HG03571 (cell line): ENCODE measurements around the gene ATF1.
"Not testable (repeated sequence)": the region's sequence is repeated elsewhere in the genome, so short reads cannot be mapped to it uniquely, and the experiment has no call there.

ENCODE experiments used
- ATAC-seq: cut with Tn5 transposase; IDR thresholded peaks from one replicate; pipeline ENCODE4 v1.9.1; 2021; ENCODE audit not compliant: unreplicated experiment

ATF1 gene

GRCh38 chr12:50751948-50752721 is 11.8 kb upstream of the ATF1 start:
- ATAC-seq = no peak

- no peak for ATAC-seq
Observed at GRCh38 chr12:50753232-50753769, 10.6 kb upstream of the ATF1 start.

- peak; percentile 34 for ATAC-seq
Observed at GRCh38 chr12:50764286-50765094, 589 bp downstream of the ATF1 start.

- ATAC-seq = peak; percentile 37
Observed at GRCh38 chr12:50765095-50765911, 1.4 kb downstream of the ATF1 start.

- no peak for ATAC-seq
Observed at GRCh38 chr12:50768391-50768790, 4.5 kb downstream of the ATF1 start.

GRCh38 chr12:50768813-50769212 is 4.9 kb downstream of the ATF1 start:
- not testable (repeated sequence) for ATAC-seq

- no peak for ATAC-seq
Observed at GRCh38 chr12:50771409-50771808, 7.5 kb downstream of the ATF1 start.

GRCh38 chr12:50772470-50772869 is 8.6 kb downstream of the ATF1 start:
- ATAC-seq = no peak

- no peak for ATAC-seq
Observed at GRCh38 chr12:50772877-50773276, 9.0 kb downstream of the ATF1 start.

- no peak for ATAC-seq
Observed at GRCh38 chr12:50775251-50775650, 11.3 kb downstream of the ATF1 start.

- no peak for ATAC-seq
Observed at GRCh38 chr12:50776749-50777728, 13.1 kb downstream of the ATF1 start.

GRCh38 chr12:50778663-50779590 is 15.0 kb downstream of the ATF1 start:
- ATAC-seq = no peak

GRCh38 chr12:50780013-50780412 is 16.1 kb downstream of the ATF1 start:
- no peak for ATAC-seq

GRCh38 chr12:50784501-50784900 is 20.6 kb downstream of the ATF1 start:
- ATAC-seq = no peak

GRCh38 chr12:50785406-50786001 is 21.6 kb downstream of the ATF1 start:
- no peak for ATAC-seq

GRCh38 chr12:50786498-50787231 is 22.8 kb downstream of the ATF1 start:
- no peak for ATAC-seq

GRCh38 chr12:50787618-50788017 is 23.7 kb downstream of the ATF1 start:
- ATAC-seq = no peak

GRCh38 chr12:50788561-50788960 is 24.7 kb downstream of the ATF1 start:
- no peak for ATAC-seq
